ENCODE measurements around the gene MAEA.

MAEA gene

DNA sequence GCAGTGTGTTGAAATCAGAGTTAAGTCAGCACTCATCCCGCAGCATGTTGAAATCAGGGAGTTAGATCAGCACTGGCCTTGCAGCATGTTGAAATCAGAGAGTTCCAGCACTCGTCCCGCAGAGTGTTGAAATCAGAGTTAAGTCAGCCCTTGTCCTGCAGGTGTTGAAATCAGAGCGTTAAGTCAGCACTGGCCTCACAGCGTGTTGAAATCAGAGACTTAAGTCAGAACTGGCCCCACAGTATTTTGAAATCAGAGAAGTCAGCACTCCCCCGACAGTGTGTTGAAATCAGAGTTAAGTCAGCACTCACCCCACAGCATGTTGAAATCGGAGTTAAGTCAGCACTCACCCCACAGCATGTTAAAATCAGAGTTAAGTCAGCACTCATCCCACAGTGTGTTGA, 46.4 kb downstream of the MAEA start:
- no peak overlapping the region for H3K9ac ChIP-seq (ENCODE audit: low read depth, low read length, poor library complexity, severe bottlenecking)
- no peaks in the 10 kb centered on the region for H3K27me3 ChIP-seq (ENCODE audit: insufficient read depth, low read length, poor library complexity, severe bottlenecking)
- H3K36me3 ChIP-seq (ENCODE audit: insufficient read depth, low read length) = peaks cover 75% of the 10 kb centered on the region; the same call in 1 of the 2 replicates
- H4K20me1 ChIP-seq (ENCODE audit: insufficient read depth, low read length, poor library complexity, severe bottlenecking) = no peaks in the 10 kb centered on the region
- H3K9me2 ChIP-seq (replicated peaks; ENCODE audit: low read depth, low read length) = no peaks in the 10 kb centered on the region
- H3K4me1 ChIP-seq (ENCODE audit: insufficient read depth, low read length, poor library complexity, severe bottlenecking) = no peaks in the 10 kb centered on the region
- no peaks in the 10 kb centered on the region for H3K9me3 ChIP-seq (ENCODE audit: insufficient read depth, low read depth, low read length)
- TF ChIP-seq, protein P1, sequence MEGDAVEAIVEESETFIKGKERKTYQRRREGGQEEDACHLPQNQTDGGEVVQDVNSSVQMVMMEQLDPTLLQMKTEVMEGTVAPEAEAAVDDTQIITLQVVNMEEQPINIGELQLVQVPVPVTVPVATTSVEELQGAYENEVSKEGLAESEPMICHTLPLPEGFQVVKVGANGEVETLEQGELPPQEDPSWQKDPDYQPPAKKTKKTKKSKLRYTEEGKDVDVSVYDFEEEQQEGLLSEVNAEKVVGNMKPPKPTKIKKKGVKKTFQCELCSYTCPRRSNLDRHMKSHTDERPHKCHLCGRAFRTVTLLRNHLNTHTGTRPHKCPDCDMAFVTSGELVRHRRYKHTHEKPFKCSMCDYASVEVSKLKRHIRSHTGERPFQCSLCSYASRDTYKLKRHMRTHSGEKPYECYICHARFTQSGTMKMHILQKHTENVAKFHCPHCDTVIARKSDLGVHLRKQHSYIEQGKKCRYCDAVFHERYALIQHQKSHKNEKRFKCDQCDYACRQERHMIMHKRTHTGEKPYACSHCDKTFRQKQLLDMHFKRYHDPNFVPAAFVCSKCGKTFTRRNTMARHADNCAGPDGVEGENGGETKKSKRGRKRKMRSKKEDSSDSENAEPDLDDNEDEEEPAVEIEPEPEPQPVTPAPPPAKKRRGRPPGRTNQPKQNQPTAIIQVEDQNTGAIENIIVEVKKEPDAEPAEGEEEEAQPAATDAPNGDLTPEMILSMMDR (conservative IDR thresholded peaks at IDR 0.05; ENCODE audit: low read length) = no peak
- no peak for TF ChIP-seq EZH2phosphoT487 (IDR thresholded peaks at IDR 0.05; ENCODE audit: borderline replicate concordance)
- no peaks in the 10 kb centered on the region for H3F3A ChIP-seq (ENCODE audit: low read depth)
- no peak overlapping the region for H3K4me3 ChIP-seq (ENCODE audit: low read length, poor library complexity, severe bottlenecking)
- H3K79me2 ChIP-seq (ENCODE audit: insufficient read depth, low read length) = no peaks in the 10 kb centered on the region
- no peak overlapping the region for H2AFZ ChIP-seq (ENCODE audit: low read length)
- no peak overlapping the region for H3K4me2 ChIP-seq (ENCODE audit: low read depth, low read length, poor library complexity, severe bottlenecking)

DNA sequence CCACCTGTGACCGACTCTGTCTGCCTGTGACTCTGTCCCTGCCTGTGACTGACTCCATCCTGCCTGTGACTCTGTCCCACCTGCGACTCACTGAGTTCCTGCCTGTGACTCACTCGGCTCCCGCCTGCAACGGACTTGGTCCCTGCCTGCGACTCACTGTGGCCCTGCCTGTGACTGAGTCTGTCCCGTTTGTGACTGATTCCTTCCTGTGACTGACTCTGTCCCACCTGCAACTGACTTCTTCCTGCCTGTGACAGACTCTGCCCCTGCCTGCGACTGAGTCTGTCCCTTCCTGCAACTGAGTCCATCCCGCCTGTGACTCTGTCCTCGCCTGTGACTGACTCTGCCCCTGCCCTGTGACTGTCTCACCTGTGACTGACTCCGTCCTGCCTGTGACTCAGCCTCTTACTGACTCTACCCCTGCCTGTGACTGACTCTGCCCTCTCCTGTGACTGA, 47.7 kb downstream of the MAEA start:
- Histone ChIP-seq H3K9me3 (ENCODE audit: insufficient read depth, low read depth, low read length) (no peaks in the 10 kb centered on the region), H3K4me1 (ENCODE audit: insufficient read depth, low read length, poor library complexity, severe bottlenecking) (no peaks in the 10 kb centered on the region), H3K4me3 (ENCODE audit: low read length, poor library complexity, severe bottlenecking) (no peak overlapping the region), H2AFZ (ENCODE audit: low read length) (no peak overlapping the region), H3K27me3 (ENCODE audit: insufficient read depth, low read length, poor library complexity, severe bottlenecking) (no peaks in the 10 kb centered on the region), H4K20me1 (ENCODE audit: insufficient read depth, low read length, poor library complexity, severe bottlenecking) (no peaks in the 10 kb centered on the region), H3K9me2 (replicated peaks; ENCODE audit: low read depth, low read length) (no peaks in the 10 kb centered on the region), H3K4me2 (ENCODE audit: low read depth, low read length, poor library complexity, severe bottlenecking) (no peak overlapping the region), H3K79me2 (ENCODE audit: insufficient read depth, low read length) (no peaks in the 10 kb centered on the region), H3F3A (ENCODE audit: low read depth) (no peaks in the 10 kb centered on the region), H3K9ac (ENCODE audit: low read depth, low read length, poor library complexity, severe bottlenecking) (no peak overlapping the region), H3K36me3 (ENCODE audit: insufficient read depth, low read length) (peaks cover 75% of the 10 kb centered on the region; the same call in 1 of the 2 replicates)
- no peak for TF ChIP-seq EZH2phosphoT487 (IDR thresholded peaks at IDR 0.05; ENCODE audit: borderline replicate concordance)

DNA sequence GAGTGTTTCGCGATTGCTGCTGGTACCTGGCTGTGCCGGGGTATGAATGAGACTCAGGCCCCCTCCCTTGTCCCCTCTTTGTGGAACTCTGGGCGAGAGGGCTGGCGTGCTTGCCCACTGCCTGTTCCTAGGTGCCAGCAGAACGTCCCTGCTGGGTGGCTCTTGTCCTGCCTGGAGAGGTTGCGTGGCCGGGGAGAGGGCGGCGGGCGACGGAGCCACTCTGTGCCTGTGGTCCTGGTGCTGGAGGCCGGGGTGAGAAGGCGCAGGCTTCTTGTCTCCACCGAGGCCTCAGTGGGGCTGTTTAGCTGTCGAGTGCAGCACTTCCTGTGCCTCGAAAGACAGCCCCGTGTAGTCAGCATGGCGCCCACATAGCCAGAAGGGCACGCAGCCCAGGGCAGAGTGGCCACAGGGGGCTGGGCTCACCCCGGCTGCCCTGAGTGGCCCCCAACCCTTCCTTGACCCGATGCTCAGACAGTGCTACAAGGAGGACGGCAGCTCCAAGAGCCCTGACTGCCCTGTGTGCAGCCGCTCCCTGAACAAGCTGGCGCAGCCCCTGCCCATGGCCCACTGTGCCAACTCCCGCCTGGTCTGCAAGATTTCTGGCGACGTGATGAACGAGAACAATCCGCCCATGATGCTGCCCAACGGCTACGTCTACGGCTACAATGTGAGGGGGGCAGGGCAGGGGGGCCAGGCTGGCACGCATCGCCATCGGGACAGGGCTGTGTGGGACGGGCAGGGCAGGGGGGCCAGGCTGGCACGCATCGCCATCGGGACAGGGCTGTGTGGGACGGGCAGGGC, 48.5 kb downstream of the MAEA start:
- Histone ChIP-seq H3K4me3 (ENCODE audit: low read length, poor library complexity, severe bottlenecking) (no peak overlapping the region), H3K4me2 (ENCODE audit: low read depth, low read length, poor library complexity, severe bottlenecking) (no peak overlapping the region), H3K27me3 (ENCODE audit: insufficient read depth, low read length, poor library complexity, severe bottlenecking) (no peaks in the 10 kb centered on the region), H3K36me3 (ENCODE audit: insufficient read depth, low read length) (peaks cover 69% of the 10 kb centered on the region; the same call in 1 of the 2 replicates), H3K4me1 (ENCODE audit: insufficient read depth, low read length, poor library complexity, severe bottlenecking) (no peaks in the 10 kb centered on the region), H3F3A (ENCODE audit: low read depth) (no peaks in the 10 kb centered on the region), H3K9me2 (replicated peaks; ENCODE audit: low read depth, low read length) (no peaks in the 10 kb centered on the region), H4K20me1 (ENCODE audit: insufficient read depth, low read length, poor library complexity, severe bottlenecking) (no peaks in the 10 kb centered on the region), H3K9me3 (ENCODE audit: insufficient read depth, low read depth, low read length) (no peaks in the 10 kb centered on the region), H3K9ac (ENCODE audit: low read depth, low read length, poor library complexity, severe bottlenecking) (no peak overlapping the region), H3K79me2 (ENCODE audit: insufficient read depth, low read length) (no peaks in the 10 kb centered on the region), H2AFZ (ENCODE audit: low read length) (no peak overlapping the region)
- no peak for TF ChIP-seq EZH2phosphoT487 (IDR thresholded peaks at IDR 0.05; ENCODE audit: borderline replicate concordance)
- TF ChIP-seq, protein P1 (conservative IDR thresholded peaks at IDR 0.05; ENCODE audit: low read length) = no peak

Measured in Loucy (cell line).